HL-60/S4 treated with phorbol 12-myristate 13-acetate at 8.2 ng/mL for 4 days and 3 days (cell line): ENCODE data around the gene ZC3H13.
"Not testable (repeated sequence)": the region's sequence is repeated elsewhere in the genome, so short reads cannot be mapped to it uniquely, and the experiment has no call there.

ENCODE experiments used
- in situ Hi-C: fragments of 300-500 bp; cut with MboI; formaldehyde crosslinking; loops from 2 replicates; pipeline ENCODE4 v1.15.0; 2022; ENCODE audit warnings: low sequenced_read_pairs

Gene ZC3H13

GRCh38 chr13:46015366-46015765 is 37.2 kb downstream of the ZC3H13 start:
- in situ Hi-C loops: no loop called here

DNA sequence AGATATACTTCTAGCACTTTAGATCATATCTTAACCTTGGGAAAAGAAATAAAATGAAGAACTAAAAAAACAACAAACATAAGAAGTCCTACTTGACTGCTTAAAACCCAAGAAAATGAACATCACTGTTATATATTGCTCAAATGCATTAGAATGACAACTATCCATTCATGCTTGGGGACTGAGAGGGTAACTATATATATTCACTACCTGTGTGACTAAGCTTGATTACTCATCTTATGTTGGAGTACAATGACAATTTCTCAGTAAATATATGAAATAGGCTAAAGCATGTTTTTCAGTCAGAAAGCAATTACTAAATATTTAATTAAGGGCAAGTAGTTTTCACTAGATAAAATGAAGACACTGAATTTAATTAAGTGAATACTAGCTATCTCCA is 40.1 kb downstream of the ZC3H13 start:
- in situ Hi-C loops: no loop called here

DNA sequence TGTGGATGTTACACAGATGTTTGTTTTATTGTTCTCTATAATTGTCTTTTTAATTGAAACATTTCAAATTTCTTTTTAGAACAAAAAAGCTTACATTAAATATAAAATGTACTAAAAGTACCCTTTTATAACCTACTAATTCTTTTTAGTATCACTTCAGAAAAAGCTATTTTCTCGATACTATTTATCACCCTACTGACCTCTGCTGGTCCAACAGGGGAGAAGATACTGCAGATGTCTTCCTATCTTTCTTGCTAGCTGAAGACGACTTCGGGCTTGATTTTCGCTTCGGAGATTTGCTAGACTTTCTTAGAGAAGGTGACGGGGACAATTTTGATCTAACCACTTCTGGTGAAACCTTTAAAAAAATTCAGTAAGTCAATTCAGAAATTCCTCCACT is 42.4 kb downstream of the ZC3H13 start:
- in situ Hi-C loops: no loop called here

DNA sequence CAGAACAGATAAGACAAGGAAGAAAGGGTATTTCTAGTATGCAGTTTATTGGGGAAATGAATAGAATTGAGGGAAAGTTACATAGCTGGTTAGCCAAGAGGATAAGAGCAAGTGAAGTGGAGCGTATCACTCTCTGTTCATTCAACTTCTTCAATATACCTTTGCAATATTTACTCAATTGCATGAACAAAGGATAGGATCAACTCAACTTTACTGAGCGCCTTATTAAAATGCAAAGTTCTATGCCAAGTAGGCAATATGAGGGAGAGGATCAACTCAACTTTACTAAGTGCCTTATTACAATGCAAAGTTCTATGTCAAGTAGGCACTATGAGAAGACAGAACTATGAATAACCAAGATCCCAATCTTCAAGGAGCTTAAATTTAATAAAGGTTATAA is 43.9 kb downstream of the ZC3H13 start:
- in situ Hi-C loops: no loop called here

DNA sequence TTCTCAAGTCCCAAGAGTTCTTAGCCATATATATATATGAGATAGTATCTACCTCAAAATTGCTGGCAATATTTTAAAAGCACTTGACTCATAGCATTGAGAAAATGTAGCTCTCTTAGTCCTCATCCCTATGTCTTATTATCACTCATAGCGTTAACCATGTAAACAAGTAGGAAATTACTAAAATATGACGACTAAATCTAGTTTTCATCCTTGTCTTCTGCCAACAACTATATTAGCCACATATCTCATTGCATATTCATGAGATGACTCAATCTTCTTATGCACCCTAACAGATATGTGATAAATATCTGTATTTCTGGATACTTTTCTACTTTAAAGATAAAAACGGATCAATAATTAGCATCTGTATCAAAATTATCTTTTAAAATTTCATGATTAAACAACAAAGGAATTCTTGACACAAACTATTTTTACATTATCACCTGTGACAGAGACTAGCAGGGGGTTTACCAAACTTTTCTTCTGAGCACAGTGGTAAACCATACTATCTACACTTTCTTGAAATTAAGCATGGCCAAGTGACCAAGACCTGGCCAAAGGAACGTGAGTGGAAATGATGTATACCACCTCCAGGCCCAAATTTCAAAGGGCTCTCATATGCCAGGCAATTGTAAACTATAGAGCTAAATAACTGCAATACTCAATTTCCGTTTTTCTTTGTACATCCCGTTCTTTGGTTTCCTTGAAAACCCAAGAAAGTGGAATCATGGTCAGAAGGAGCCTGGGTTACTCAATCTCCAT is 45.7 kb downstream of the ZC3H13 start:
- in situ Hi-C loops: no loop called here

DNA sequence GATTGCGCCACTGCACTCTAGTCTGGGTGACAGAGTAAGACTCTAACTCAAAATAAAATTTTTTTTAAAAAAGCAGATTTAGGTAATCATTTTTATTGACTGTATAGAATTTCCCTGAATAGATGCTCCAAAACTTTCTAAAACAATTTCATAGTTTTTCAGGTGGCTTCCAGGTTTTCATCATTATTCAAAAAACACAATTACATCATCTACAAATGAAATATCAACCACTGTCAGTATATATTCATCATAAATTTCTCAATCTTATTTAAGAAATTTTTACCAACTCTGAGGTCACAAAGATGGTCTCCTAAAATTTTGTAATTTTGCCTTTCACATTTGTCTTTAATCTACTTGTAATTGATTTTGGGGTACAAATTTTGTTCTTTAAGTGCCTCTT is 48.1 kb downstream of the ZC3H13 start:
- in situ Hi-C loops: no loop called here

GRCh38 chr13:45996631-45997030 is 55.9 kb downstream of the ZC3H13 start:
- in situ Hi-C loops: no loop called here

- in situ Hi-C loops: no loop called here
These were observed 57.3 kb downstream of the ZC3H13 start for GRCh38 chr13:45995245-45995644.

- in situ Hi-C loops: no loop called here
These were observed 57.8 kb downstream of the ZC3H13 start for GRCh38 chr13:45994752-45995151.

- in situ Hi-C loops: no loop called here
These were observed 62.9 kb downstream of the ZC3H13 start for GRCh38 chr13:45989607-45990006.

- in situ Hi-C loops: not testable (repeated sequence)
These were observed 71.4 kb downstream of the ZC3H13 start for GRCh38 chr13:45981127-45981526.

DNA sequence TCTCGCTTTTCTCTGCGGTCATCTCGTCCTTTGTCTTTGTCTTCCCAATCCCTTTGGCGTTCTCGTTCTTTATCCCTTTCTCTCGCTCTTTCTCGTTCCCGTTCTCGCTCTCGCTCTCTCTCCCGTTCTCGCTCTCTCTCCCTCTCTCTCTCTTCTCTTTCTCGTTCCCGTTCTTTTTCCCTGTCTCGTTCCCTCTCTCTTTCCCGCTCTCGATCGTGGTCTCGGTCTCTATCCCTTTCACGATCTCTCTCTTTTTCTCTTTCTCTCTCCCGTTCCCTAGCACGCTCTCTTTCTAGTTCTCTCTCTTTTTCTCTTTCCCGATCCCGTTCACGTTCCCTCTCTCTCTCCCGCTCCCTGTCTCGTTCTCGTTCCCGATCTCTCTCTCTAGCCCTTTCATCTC is 77.2 kb downstream of the ZC3H13 start:
- in situ Hi-C loops: no loop called here

- in situ Hi-C loops: no loop called here
These were observed 78.0 kb downstream of the ZC3H13 start for GRCh38 chr13:45974500-45974899.

DNA sequence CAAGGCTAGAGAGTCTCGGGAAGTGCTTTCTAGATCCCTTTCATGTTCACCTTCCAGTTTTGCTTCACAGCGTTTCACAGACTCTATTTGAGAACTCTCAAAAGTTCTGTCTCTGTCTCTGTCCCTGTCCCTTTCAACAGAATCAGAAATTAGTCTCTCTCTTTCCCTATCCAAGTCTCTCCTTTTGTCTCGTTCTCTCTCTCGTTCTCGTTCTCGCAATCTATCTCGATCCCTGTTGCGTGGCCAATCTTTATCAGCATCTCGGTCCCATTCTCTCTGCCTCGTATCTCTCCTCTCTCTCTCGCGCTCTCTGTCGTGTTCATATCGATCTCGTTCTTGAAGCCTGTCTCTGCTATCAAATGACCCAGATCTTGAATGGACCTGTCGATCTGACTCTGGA is 85.0 kb downstream of the ZC3H13 start:
- in situ Hi-C loops: no loop called here

DNA sequence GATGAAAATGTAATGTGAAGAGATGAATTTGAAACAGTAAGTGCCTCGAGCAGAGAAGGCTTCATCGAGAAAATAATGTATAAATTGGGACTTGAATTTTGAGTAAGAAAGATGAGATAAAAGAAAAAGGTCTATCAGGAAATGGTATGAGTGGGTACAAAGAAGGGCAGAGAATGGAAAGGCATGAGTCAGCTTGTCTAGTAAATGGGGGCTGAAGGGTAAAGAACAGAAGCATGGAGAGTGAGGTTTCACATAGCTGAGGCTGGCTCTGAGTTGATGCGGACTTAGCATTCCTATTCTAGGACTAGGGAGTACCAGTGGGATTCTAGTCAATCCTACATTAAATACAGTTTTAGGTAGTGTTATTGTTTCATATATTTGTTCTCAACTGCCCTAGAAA is 85.8 kb downstream of the ZC3H13 start:
- in situ Hi-C loops: no loop called here

DNA sequence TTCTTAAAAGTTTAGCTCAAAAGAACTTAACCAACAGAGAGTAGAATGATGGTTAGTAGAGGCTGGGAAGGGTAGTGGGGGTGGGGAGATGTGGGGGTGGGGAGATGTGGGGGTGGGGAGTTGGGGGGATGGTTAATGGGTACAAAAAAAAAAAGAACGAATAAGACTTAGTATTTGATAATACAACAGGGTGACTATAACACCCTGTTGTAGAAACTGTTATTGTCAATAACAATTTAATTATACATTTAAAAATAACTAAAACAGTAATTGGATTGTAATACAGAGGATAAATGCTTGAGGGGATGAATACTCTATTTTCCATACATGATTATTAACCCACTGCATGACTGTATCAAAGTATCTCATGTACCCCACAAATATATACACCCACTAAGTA is 91.1 kb downstream of the ZC3H13 start:
- in situ Hi-C loops: no loop called here

DNA sequence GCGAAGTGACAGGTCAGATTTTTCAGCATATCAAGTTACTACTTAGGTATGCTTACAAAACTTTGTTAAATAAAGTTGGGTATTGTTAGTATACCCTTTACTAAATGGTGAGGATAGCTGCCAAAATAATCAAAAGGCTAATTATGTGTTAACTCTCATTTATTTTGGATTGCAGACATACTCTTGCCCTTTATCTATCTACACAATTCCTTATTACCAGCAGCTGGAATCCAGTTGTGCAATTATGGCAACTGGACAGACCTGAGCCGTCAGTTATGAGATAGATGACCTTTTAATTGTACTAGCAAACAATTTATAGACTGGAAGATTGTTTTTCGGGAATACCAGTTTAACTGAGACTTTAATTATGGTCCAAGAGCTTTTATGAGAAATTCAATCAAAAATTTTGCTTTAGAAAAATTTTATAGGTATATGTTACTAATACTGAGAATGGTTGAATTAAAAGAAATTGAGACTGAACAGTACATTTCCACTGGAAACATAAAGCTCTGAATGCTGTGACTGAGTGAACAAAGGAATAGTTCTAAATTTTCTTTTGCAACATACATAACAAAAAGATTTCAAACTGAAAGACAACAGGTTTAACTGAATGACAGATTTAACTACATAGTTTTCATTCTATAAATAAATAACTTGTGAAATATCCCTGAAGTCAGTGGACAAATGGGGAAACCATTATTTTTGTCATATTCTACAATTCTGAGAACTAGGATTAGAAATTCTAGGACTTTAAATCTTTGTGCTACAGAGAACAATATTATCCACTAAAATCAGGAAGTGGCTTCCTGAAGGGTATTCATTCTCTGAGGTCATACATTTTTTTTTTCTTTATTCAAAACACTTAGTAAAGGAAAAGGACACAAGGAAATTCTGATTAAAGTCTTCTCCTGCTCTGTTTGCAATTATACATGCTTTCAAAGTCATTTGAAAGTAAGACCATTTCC is 97.4 kb downstream of the ZC3H13 start:
- in situ Hi-C loops: no loop called here

DNA sequence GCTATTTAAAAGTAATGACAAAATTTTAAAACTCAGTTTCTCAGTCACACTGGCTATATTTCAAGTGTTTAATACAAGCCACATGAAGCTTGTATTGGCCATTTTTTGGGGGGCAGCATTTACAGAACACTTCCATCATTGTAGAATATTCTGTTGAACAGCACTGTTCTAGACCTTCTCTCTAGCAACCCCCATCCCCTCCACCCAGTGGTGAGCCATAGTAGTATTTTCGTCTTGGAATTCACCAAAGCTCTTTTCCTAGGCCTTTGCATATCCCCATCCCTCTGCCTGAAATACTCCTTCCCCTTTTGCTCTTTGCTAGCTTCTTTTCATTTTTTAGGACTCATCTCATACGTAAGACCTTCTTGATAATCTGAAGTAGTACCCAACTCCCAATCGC is 99.5 kb downstream of the ZC3H13 start:
- in situ Hi-C loops: no loop called here

DNA sequence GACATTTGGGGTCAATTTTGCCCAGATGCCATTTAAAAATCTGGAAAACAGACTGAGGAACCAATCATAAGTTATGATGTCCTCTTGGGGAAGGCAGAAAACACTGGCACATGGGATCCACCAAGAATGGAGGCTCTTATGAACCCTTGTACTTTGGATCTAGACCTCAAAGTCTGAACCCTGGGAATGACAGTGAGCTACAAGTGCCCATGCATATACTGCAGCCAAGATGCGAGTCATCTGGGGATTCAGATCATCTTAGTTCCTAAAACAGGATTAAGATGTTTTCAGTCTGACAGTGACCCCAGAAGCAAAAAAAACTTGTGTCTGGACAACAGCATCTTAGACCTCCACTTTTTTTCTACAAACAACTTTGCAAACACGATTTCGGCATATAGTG is 100.8 kb downstream of the ZC3H13 start:
- in situ Hi-C loops: no loop called here

GRCh38 chr13:45951166-45951565 is 101.4 kb downstream of the ZC3H13 start:
- in situ Hi-C loops: no loop called here

DNA sequence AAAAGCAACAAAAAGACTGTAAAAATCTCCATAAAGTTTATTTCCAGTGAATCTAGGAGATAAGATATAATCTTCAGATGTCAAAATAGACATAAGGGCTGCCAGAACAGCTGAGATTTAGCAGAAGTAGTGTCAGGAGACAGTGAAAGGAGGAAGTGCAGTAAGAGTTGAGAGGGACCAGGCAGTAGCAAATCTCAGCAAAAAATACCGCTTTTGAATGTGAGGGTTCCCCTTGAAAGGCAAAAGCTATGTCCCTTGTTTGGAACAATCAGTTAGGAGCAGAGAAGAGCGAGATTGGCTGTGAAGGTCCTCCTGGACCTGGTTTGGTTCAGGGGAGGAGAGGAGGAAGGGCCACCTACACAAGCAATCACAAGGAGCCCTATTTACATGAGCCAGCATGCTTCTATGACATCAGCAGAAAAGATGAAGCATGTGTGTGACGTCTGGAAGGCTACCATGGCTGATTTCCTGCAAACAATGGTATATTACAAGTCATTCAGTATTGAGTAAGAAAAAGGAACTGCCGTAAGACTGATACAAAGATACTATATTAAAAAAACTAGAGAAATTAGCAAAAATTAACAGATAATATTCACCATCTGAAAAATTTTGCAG is 102.1 kb downstream of the ZC3H13 start:
- in situ Hi-C loops: no loop called here

GRCh38 chr13:45949161-45949560 is 103.4 kb downstream of the ZC3H13 start:
- in situ Hi-C loops: no loop called here
